DMS 273 (cell line): ENCODE measurements around the gene CDH15.
"Not testable (repeated sequence)": the region's sequence is repeated elsewhere in the genome, so short reads cannot be mapped to it uniquely, and the experiment has no call there.

Experiments used
- DNase-seq: peaks from one replicate; lab custom pipeline; 2025; ENCODE audit not compliant: unreplicated experiment; lab: John Stamatoyannopoulos, UW

Gene CDH15

GRCh38 chr16:89155851-89156739 is 15.5 kb upstream of the CDH15 start:
- DNase-seq, result peak; percentile 40

GRCh38 chr16:89156740-89157645 is 14.6 kb upstream of the CDH15 start:
- DNase-seq, result no peak

- no peak for DNase-seq
Observed at GRCh38 chr16:89157778-89158177, 13.8 kb upstream of the CDH15 start.

GRCh38 chr16:89159066-89159849 is 12.3 kb upstream of the CDH15 start:
- DNase-seq, result no peak

DNA sequence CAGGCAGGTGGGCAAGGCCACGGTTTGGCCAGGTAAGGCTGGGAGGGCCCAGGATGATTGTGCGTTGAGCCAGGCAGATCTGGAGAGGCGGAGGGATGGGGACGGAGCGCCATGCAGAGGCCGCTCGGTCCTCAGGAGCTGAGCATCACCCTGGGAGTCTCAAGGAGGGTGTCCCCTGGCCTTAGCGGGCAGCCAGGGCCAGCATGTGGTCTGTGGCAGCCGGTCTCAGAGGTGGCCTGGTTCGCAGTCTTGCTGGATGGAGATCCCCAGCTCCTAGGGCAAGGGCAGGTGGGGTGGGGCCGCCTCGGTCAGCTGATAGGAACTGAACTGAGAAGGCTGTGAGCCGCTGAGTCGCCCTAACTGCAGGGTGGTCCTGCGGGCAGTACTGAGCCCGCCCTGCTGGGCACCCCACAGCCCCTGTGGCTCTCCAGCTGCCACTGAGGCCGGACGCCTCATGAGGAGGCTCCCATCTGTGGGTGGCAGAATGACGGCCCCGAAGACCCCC is 11.6 kb upstream of the CDH15 start:
- no peak for DNase-seq

GRCh38 chr16:89160977-89161701 is 10.4 kb upstream of the CDH15 start:
- no peak for DNase-seq

DNA sequence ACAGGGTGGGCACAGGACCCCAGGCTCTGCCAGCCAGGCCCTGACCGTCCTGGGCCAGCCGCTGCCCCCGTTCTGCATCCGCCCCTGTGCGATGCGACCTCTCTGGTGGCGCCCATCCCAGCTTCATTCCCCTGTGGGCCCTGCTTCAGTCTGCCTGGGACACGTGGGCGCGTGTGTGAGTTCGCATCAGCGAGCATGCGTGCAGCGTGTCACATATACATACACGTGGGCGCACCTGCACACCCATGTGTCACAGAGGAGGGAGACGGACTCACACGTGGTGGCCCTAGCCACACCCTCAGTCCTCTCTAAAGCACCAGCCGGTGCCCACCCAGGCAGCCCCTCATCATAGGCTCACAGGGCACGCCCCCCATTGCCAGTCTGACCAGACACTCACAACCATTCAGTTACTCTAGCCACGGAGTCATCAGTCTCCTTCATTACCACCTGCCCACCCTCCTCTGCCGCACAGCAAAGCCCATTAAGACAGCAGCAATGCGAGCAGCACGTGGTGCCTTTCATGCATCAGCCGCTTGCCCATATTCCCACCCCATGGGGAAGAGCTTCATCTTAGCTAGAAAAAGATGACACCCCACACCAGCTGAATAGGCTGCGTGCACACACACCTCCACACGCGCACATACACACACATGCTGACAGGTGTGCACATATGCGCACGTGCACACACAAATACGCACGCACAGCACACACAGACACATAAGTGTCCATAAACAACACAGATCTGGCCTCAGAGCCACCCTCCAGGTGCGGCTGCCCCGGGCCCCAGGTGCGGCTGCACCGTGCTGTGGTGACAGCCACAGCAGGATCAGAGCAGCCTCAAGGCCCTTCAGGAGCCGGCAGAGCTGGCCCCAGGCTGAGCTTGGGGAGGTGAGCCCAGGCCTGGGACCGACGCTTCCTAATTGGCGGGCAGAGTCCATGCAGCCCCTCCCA is 9.5 kb upstream of the CDH15 start:
- no peak for DNase-seq

DNA sequence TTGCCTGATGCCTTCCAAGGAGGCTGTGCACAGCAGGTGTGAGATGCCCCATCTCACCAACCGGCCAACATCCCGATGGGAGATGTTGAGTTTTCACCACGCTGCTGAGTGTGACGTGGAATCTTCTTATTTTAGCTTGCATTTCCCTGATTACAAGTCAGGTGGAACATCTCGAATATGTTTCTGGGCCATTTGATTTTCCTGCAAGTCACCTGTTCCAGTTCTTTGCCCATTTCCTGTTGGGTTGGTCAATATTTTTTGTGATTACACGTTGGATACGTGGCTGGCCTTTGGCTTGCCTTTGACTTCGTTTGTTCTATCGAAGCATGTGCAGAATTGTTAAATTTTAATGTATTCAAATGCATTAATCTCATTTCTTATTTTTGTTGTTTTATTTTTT is 8.3 kb upstream of the CDH15 start:
- no peak for DNase-seq

DNA sequence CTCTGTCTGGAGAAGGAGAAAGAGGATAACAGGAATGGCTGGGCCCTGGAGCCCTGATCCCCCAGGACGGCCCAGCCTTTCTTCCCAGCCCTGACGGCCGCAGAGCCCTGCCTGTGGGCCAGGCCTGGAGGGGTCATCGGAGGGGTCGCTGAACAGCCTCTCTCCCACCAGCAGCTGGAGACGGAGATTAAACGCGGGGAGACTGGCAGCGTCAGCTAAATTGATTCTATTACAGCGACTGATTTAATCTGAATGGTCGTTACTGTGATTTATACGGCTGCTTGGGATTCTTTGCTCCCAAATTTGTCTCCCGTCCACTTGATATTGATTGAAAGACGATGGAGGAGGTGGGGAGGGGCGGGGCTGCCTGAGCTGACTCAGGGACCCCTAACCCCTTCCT is 7.1 kb upstream of the CDH15 start:
- DNase-seq, result no peak

DNA sequence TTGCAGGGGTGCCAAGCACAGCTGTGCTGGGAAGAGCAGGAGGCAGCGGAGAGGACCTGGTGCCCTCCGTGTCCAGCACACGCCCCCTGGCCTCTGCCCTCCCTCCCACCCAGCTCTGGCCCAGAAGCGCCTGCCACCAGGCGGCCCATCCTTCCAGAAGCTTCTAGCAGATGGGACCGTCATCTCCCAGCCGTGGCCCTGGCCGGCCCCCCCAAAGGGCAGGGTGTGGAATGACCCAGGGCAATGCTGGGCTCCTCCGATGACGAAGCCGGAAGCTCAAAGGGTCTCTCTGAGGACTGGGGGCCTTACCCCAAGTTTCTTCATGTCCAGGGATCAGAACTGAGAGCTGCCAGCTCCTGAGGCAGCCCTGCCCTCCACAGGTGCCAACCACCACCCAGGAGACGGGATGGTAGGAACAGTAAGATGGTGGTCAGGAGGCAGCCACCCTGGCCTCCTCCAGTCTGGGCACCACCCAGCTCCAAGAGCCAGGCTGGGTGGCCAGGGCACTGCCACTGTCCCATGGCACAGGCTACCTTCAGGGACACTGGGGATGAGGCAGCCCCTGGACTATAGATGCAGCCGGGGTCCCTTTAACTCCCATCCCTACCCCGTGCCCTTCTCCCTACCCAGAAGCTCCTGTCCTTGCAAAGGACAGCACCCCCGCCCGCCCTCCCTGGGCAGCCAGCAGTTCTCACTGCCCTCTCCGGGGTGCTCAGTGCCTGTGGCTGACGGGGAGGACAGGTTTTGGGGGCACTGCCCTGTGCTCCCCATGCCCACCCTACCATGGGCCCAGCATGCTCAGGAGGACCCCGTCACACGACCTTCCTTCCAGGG is 6.5 kb upstream of the CDH15 start:
- DNase-seq, result no peak

DNA sequence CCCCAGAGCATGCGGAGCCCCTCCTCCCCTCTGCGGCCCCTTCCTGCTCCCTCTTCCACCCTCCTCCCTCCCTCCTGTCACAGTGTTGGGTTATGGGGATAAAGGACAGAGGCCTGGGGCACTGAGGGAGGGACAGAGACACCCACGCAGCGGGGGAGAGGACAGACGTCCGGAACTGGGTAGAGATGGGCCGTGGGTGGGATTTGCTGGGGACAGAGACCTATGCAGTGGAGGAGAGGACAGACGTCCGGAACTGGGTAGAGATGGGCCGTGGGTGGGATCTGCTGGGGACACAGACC is 5.9 kb upstream of the CDH15 start:
- DNase-seq, result not testable (repeated sequence)

DNA sequence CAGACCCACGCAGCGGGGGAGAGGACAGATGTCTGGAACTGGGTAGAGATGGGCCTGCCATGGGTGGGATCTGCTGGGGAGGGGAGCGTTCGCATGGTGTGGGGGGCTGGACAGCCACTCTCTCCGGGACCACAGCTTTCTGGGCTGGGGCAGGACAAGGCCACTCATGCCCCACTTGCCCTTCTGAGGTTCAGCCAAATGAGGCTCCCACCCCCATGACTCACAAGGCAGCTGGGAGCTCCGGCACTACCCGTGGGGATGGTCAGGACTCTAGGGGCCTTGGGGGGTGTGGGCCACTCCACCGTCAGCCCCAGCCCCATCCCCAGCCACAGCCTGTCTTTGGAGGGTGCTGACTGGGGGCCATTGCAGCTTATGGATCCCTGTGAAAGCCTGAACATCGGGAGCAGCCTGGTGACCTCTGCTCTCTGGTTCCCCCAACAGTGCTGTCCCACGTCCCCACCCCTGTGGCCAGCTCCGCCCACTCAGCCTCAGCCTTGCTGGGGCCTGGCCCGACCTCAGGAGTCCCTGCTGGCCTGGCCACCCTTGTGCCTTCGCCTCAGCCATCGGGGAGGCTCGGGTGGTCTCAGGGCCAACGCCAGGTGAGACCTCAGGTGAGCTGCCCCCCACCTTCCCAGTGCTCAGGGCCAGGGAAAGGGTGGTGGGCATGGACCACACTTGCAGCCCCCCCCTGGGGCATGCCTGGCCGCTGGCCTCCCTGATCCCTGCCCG is 4.7 kb upstream of the CDH15 start:
- DNase-seq, result no peak

DNA sequence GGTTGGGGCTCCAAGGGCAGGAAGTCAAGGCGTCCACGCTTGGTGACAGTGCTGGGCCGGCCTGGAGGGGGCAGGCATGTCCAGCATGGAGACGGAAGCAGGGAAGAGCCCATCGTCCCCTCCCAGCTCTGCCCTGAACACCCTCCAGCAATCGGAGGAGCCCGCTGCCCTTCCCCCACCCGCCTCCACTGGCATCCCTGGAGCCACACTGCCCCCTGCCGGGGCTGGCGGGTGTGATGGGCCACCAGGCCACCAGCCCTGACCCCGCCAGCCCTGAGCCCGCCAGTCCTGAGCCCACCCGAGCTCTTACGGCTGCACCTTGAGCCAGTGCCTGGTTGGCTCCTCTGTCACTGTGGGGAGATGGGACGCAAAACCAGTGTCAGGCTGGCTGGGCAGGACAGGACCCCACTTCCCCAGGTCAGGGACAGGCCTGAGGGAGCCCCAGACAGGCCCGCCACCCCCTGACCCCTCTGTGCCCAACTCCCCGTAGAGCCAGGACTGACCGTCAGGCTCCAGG is 4.1 kb upstream of the CDH15 start:
- peak; percentile 94 for DNase-seq

DNA sequence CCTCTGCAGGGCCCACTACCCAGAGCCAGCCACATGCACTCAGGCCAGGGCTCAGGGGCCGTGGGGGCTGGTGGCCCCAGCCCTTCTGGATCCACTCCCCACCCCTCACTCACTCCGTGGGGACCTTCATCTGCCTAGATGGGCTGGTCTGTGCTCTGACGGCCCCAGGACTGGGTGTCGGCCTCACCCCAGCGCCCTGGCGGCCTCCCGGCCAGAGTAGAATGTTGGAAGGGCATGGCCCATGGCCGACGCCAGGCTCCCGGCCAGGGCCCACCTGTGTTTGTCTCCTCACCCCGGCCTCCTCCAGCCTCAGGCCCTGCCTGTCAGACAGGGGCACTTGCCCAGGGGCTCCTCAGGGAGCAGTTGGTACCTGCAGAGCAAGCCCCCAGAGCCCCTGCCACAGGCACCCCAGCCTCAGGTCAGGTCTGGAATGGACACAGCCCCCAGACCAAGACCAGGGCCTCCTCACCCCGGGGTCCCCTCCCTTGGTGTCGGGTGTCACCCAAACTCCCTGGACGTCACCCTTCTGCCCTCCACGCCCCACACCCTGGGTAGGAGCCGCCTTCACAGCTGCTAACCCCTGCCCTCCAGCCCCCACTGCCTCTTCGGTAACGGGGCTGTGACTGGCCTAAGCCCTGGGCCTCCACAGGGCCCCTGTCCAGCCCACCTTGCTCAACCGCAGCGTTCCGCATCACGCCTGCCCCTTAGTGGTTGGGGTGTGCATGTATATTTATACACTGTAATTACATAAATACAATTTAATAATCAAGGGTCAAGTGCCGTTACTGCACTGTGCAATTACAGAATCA is 3.0 kb upstream of the CDH15 start:
- DNase-seq, result peak; percentile 57

DNA sequence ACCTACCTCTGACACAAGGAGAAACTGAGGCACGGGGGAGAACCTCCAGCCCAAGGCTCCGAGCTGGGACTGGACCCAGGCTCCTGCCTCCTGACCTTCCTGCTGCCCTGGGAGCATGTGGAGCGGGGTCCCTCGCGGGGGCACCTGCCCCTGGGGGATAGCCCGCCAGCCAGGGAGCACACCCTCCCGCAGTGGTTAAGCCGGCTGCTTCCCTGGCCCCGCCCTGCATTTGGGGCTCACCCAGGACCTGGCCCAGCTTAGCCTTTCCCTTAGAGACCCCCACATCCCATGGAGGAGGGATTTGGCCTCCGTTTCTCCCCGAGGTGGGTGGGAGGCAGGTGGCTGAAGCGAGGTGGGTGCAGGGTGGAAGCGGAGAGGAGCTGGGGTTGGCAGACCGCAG is 1.8 kb upstream of the CDH15 start:
- no peak for DNase-seq

DNA sequence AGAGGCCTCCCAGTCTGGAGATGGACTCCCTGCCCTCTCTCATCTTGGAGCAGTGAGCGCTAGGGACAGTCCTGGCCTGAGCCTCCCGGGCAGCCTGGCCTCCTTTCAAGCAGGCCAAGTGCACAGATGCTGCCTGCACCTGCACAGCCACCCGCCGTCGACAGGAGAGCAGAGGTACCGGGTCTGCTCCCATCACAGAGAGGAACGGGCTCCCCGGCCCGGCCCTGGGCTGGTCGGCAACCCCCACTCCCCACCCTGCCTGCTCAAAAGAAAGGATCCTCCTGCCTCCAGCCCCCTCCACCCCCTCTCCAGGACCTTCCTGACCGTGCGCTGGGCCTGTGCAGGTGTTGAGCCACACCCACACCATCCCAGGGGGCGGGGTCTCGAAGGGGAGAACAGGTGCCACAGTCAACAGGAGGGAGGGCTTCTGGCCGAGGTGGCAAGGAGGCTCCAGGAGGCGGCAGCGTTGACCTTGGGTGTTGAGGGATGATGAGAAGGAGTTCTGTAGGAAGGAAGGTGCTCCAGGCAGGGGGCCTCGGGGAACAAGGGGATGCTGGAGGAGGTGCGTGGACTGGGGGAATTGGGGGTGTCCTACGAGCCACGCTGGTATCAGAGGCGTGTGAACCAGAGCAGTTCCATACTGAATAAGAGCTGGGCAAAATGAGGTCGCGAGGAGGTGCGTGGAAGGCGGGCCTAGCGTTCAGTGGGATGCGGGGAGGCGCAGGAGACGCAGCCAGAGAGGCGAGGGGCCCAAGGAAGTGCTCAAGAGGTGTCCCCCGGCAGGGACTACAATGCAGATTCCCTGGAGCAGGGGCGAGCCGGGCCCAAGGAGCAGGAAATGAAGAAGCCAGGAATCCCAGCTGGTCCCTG is 967 bp upstream of the CDH15 start:
- DNase-seq, result peak; percentile 64
